Vagina (tissue), 2 donors: ENCODE data around the gene PUSL1. TPM values are rescaled to one million over a fixed set of nuclear protein-coding genes. Genes with fewer than 3 reads are reported as not detected.

Source experiments
- DNase-seq, 2 donors: peaks; one replicate each; pipeline ENCODE4 v3.0.0-alpha.2; 2017; ENCODE audit errors: extremely low spot score in 2 of 2
- H3K27ac ChIP-seq: fragments of 200-600 bp; sonication (generic); one replicate; pipeline ENCODE4 v1.5.1; 2019
- H3K27me3 ChIP-seq: fragments of 200-600 bp; sonication (generic); one replicate; pipeline ENCODE4 v1.5.1; 2019
- H3K36me3 ChIP-seq, 2 donors: fragments of 200-600 bp; sonication (generic); one replicate each; pipeline ENCODE4 v1.5.1; 2017 to 2019
- H3K4me1 ChIP-seq: fragments of 200-600 bp; sonication (generic); one replicate; pipeline ENCODE4 v1.5.1; 2019
- H3K4me3 ChIP-seq, 2 donors: fragments of 200-600 bp; sonication (generic); 1 replicate in 1 of 2; 2 replicates in 1 of 2; pipeline ENCODE4 v1.5.1; 2016 to 2019
- H3K9me3 ChIP-seq: fragments of 200-600 bp; sonication (generic); one replicate; pipeline ENCODE4 v1.5.1; 2019
- POLR2A ChIP-seq, 2 donors: fragments of 450-650 bp; IDR thresholded peaks; one replicate each; pipeline ENCODE4 v1.6.1; 2017; ENCODE audit warnings: antibody characterized with exemption in 2 of 2, mild to moderate bottlenecking in 2 of 2, moderate library complexity in 2 of 2
- POLR2AphosphoS5 ChIP-seq, 2 donors: sonication (generic); formaldehyde crosslinking; IDR thresholded peaks; one replicate each; pipeline ENCODE4 v1.9.0; 2017; ENCODE audit warnings: antibody characterized with exemption in 2 of 2, mild to moderate bottlenecking in 2 of 2, low read depth in 1 of 2; ENCODE audit not compliant: insufficient read depth in 1 of 2
- intact Hi-C: fragments of 100-400 bp; cut with DNase I; formaldehyde crosslinking; loops from one replicate; pipeline ENCODE4 v1.15.1; 2023
- total RNA-seq: library from RNA; depleted of rRNA; stranded (reverse); fragments of >200 nt; gene quantifications from one replicate; pipeline ENCODE4 v1.2.3, GENCODE V29; 2016
- TF ChIP-seq, protein P1 (sequence below), 3 experiments: fragments of 450-650 bp in 2 of 3; fragments of 200-600 bp in 1 of 3; sonication (generic) in 1 of 3; IDR thresholded peaks; one replicate each; pipeline ENCODE4 v1.5.1; 2017 to 2019; ENCODE audit warnings: antibody characterized with exemption in 3 of 3, mild to moderate bottlenecking in 2 of 3, moderate library complexity in 2 of 3

Gene PUSL1
- total RNA-seq, 1 donor from 2014 or later: 31.2 TPM

DNA sequence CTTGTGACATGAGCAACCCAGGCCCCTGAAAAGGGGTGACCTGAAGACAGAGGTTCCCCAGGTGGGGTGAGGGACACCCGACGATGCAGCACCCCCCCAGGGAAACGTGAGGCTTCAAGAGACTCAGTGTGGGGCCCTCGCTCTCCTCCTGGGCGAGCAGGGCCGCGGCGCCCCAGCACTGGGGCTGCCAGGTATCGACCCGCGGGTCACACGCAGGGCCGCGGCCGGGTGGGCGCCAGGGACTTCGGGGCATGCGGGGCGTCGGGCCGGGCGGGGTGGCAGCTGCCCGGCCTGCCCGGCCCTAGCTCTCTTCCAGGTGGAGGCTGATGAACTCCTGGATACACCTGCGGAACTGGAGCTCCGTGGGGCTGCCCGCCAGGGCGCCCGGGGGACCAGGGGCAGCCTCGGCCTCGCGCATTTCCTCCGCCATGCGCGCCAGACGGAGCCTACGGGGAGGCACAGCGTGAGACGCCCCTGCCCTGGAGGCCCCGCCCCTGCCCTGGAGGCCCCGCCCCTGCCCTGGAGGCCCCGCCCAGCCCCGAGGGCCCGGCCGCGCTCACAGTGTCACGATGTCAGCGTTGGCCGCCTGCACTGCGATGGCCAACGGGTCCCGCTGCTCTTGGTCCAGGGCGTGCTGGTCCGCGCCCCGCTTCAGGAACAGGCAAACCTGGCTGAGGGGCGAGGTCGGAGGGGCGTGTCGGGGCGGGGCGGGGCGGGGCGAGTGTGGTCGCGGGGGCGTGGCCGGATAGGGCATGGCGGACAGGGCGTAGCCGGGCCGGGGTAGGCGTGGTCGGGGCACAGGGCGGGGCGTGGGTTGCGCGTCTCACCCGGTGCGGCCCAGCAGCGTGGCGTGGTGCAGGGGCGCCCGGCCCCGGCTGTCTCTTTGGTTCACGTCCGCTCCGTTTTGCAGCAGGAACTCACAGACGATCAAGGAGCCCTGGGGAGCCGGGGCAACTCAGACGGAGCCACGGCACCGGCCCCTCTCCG is 14.8 kb upstream of the PUSL1 start:
- H3K27me3 ChIP-seq: no peaks in the 10 kb centered on the region
- intact Hi-C loops: loop anchor here (5.0 kb wide), 1 partner anchor 171 kb away; no protein-coding TSS in a partner anchor
- no peak overlapping the region for H3K27ac ChIP-seq
- peaks cover 15% of the 10 kb centered on the region for H3K4me1 ChIP-seq
- no peak overlapping the region for H3K4me3 ChIP-seq
- no peaks in the 10 kb centered on the region for H3K9me3 ChIP-seq
- no peak for DNase-seq
- no peak for TF ChIP-seq POLR2AphosphoS5 (IDR thresholded peaks at IDR 0.05; ENCODE audit: insufficient read depth in 1 of 2, low read depth in 1 of 2)
- TF ChIP-seq, protein P1, sequence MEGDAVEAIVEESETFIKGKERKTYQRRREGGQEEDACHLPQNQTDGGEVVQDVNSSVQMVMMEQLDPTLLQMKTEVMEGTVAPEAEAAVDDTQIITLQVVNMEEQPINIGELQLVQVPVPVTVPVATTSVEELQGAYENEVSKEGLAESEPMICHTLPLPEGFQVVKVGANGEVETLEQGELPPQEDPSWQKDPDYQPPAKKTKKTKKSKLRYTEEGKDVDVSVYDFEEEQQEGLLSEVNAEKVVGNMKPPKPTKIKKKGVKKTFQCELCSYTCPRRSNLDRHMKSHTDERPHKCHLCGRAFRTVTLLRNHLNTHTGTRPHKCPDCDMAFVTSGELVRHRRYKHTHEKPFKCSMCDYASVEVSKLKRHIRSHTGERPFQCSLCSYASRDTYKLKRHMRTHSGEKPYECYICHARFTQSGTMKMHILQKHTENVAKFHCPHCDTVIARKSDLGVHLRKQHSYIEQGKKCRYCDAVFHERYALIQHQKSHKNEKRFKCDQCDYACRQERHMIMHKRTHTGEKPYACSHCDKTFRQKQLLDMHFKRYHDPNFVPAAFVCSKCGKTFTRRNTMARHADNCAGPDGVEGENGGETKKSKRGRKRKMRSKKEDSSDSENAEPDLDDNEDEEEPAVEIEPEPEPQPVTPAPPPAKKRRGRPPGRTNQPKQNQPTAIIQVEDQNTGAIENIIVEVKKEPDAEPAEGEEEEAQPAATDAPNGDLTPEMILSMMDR (IDR thresholded peaks at IDR 0.05): no peak
- no peak for TF ChIP-seq POLR2A (IDR thresholded peaks at IDR 0.05)
- H3K36me3 ChIP-seq: peaks cover 0 to 9% of the 10 kb centered on the region in 2 donors

GRCh38 chr1:1294250-1294890 is 14.0 kb upstream of the PUSL1 start:
- no peak for DNase-seq
- no peak overlapping the region for H3K27ac ChIP-seq
- H3K9me3 ChIP-seq: no peaks in the 10 kb centered on the region
- H3K27me3 ChIP-seq: no peaks in the 10 kb centered on the region
- peaks cover 0 to 9% of the 10 kb centered on the region in 2 donors for H3K36me3 ChIP-seq
- H3K4me3 ChIP-seq: no peak overlapping the region
- intact Hi-C loops: loop anchor here (5.0 kb wide), 1 partner anchor 172 kb away; no protein-coding TSS in a partner anchor
- TF ChIP-seq, protein P1 (IDR thresholded peaks at IDR 0.05): no peak
- TF ChIP-seq POLR2AphosphoS5 (IDR thresholded peaks at IDR 0.05; ENCODE audit: insufficient read depth in 1 of 2, low read depth in 1 of 2): no peak
- TF ChIP-seq POLR2A (IDR thresholded peaks at IDR 0.05): no peak
- H3K4me1 ChIP-seq: peaks cover 15% of the 10 kb centered on the region

GRCh38 chr1:1295154-1295923 is 13.1 kb upstream of the PUSL1 start:
- Histone ChIP-seq H3K36me3 (peaks cover 0 to 9% of the 10 kb centered on the region in 2 donors), H3K4me3 (no peak overlapping the region), H3K27ac (no peak overlapping the region), H3K9me3 (no peaks in the 10 kb centered on the region), H3K4me1 (peaks cover 14% of the 10 kb centered on the region), H3K27me3 (no peaks in the 10 kb centered on the region)
- DNase-seq: no peak
- intact Hi-C loops: no loop called here
- TF ChIP-seq POLR2AphosphoS5 (IDR thresholded peaks at IDR 0.05; ENCODE audit: insufficient read depth in 1 of 2, low read depth in 1 of 2) (no peak), POLR2A (IDR thresholded peaks at IDR 0.05) (no peak)
- TF ChIP-seq, protein P1 (IDR thresholded peaks at IDR 0.05): no peak

DNA sequence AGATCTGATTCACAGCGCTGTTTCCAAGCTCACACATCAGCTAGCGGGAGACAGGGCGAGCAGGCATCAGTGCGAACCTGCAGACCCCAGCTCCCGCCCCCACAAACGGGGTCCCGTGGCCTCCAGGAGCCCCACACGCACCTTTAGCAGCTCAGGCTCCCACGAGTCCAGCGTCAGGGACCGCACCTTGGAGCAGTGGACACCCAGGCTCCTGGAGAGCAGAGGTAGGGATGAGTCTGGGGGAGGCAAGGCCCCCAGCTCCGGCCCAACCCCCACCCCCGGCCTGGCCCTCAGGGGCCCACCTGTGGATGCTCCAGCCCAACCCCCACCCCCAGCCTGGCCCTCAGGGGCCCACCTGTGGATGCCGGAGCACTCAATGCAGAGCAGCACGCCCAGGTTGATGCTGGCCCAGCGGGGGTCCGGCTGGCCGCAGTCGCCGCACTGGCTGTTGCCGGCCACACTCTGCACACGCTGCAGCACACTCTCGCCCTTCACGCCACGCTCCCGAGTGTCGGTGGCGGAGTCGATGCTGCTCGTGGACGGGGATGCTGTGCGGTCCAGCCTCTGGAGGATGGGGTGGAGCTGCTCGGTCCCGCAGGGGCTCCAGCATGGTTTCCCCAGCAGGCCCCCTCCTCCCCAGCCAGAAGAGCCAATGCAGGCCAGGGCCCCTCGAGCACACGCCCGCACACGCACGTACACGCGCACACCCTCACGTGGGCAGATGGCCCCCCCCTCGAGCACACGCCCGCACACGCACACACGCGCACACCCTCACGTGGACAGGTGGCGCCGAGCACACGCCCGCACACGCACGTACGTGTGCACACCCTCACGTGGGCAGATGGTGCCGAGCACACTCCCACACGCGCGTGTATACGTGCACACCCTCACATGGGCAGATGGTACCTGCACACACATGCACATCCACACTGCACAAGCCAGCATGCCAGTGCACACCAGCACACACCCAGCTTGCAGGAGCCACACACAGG is 12.0 kb upstream of the PUSL1 start:
- no peak overlapping the region for H3K4me3 ChIP-seq
- no peak overlapping the region for H3K27ac ChIP-seq
- H3K36me3 ChIP-seq: peaks cover 0 to 9% of the 10 kb centered on the region in 2 donors
- intact Hi-C loops: no loop called here
- TF ChIP-seq POLR2AphosphoS5 (IDR thresholded peaks at IDR 0.05; ENCODE audit: insufficient read depth in 1 of 2, low read depth in 1 of 2) (no peak), POLR2A (IDR thresholded peaks at IDR 0.05) (no peak)
- TF ChIP-seq, protein P1 (IDR thresholded peaks at IDR 0.05): no peak
- DNase-seq: no peak
- H3K4me1 ChIP-seq: peaks cover 4% of the 10 kb centered on the region
- no peaks in the 10 kb centered on the region for H3K9me3 ChIP-seq
- H3K27me3 ChIP-seq: no peaks in the 10 kb centered on the region
